Natural killer cell (primary cell): Measurements from ENCODE around the gene GALNT1. TPM values are rescaled to one million over a fixed set of nuclear protein-coding genes. Genes with fewer than 3 reads are reported as not detected.

Experiments
- ATAC-seq, 3 donors: fragments of 150-1000 bp in 2 of 3; fragments of 200-7000 bp in 1 of 3; cut with Tn5 transposase; 1 replicate in 1 of 3; 2 replicates in 2 of 3; pipeline ENCODE4 v1.10.0; 2021; ENCODE audit warnings: mild to moderate bottlenecking in 2 of 3, moderate library complexity in 2 of 3
- DNase-seq, 2 donors: peaks; one replicate each; pipeline versions ENCODE4 v3.0.0 to v3.0.0-alpha.2; 2013 to 2021; ENCODE audit warnings: mixed read lengths in 1 of 2
- H3K27ac ChIP-seq: one replicate; pipeline ENCODE4 v1.5.1; 2013; ENCODE audit warnings: mild to moderate bottlenecking, low read length
- H3K27me3 ChIP-seq: one replicate; pipeline ENCODE4 v1.6.1; 2013; ENCODE audit warnings: low read length; ENCODE audit not compliant: control insufficient read depth, insufficient read depth
- H3K36me3 ChIP-seq: one replicate; pipeline ENCODE4 v1.6.1; 2013; ENCODE audit warnings: low read length; ENCODE audit not compliant: control insufficient read depth, insufficient read depth
- H3K4me1 ChIP-seq: one replicate; pipeline ENCODE4 v1.6.1; 2013; ENCODE audit warnings: low read length; ENCODE audit not compliant: control insufficient read depth, insufficient read depth
- H3K4me3 ChIP-seq: one replicate; pipeline ENCODE4 v1.5.1; 2013; ENCODE audit warnings: low read length
- H3K9me3 ChIP-seq: one replicate; pipeline ENCODE4 v1.6.1; 2013; ENCODE audit warnings: low read length; ENCODE audit not compliant: control insufficient read depth, insufficient read depth
- H3K27ac Mint-ChIP-seq, 2 donors: one replicate each; pipeline ENCODE4 v1.8.0; 2022; ENCODE audit warnings: mild to moderate bottlenecking in 2 of 2, mixed read lengths in 2 of 2, moderate library complexity in 1 of 2
- H3K27me3 Mint-ChIP-seq, 2 donors: one replicate each; pipeline ENCODE4 v1.8.0; 2022; ENCODE audit warnings: low read depth in 2 of 2, mixed read lengths in 2 of 2
- H3K36me3 Mint-ChIP-seq: one replicate; pipeline ENCODE4 v1.8.0; 2022; ENCODE audit warnings: mixed read lengths
- H3K4me1 Mint-ChIP-seq, 2 donors: one replicate each; pipeline ENCODE4 v1.8.0; 2022; ENCODE audit warnings: mixed read lengths in 2 of 2
- H3K4me3 Mint-ChIP-seq: one replicate; pipeline ENCODE4 v1.8.0; 2022; ENCODE audit warnings: mild to moderate bottlenecking, moderate library complexity, mixed read lengths
- H3K9me3 Mint-ChIP-seq, 2 donors: one replicate each; pipeline ENCODE4 v1.8.0; 2022; ENCODE audit warnings: mixed read lengths in 2 of 2
- WGBS: methylation state at CpG from one replicate; pipeline ENCODE4 v1.1.7; 2013; ENCODE audit warnings: missing lambda C conversion rate; ENCODE audit not compliant: insufficient coverage; 5-methylcytosine and 5-hydroxymethylcytosine counted together
- intact Hi-C: fragments of 100-400 bp; cut with micrococcal nuclease; formaldehyde crosslinking; loops from one replicate; pipeline ENCODE4 v1.14.2; 2022
- total RNA-seq, 4 donors: library from RNA; stranded (reverse); fragments of 120-200 nt in 1 of 4; gene quantifications; one replicate each; pipeline versions ENCODE4 v1.2.3 to v1.2.4, GENCODE V29; 2013 to 2022
- TF ChIP-seq, protein P1 (sequence below): fragments of 200-600 bp; IDR thresholded peaks from one replicate; pipeline ENCODE4 v1.8.0; 2022; ENCODE audit warnings: antibody characterized with exemption

Gene GALNT1
- total RNA-seq, 3 donors from 2014 or later (not counting 1 experiment from before 2014, with no cell fraction given) = 49.2 to 57.1 (median 50.0) TPM

DNA sequence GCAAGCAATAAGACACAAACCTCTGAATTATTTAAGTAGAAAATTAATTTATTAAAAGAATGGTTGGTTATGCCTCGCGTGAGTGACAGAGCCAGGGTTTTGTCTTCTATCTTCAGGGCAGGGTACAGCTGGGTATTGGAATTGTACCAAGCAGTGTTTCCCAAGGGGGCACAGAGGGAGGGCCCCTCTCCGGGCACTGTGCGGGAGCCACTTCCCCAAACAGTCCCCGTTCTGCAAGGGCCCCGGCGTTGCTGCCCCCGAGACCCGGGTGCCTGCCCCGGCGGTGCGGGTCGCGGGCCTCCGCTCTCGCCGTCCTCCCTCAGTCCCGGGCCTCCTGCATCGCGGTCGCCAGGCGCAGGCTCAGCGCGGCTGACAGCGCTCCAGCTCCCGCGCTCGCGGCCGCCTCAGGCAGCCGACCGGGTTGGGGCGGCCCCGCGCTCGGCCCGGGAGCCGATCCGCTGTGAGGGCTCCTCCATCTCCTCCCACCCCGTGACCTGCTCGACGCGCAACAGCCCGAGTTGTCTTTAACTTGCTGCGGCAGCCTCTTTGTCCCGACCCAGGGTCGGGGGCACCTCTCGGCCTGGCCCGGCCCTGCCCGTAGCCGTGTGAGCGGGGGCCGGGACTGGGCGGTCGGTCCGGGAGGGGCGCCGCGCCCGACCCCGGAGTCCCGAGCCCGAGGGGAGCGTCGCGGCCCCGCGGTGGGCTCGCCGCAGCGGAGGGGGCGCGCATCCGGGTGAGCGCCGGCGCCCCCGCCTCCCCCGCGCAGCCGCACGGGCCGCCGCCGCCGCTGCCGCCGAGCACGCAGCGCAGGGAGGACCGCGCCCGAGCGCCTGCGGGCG lies 620 bp upstream of the GALNT1 start:
- Histone ChIP-seq H3K27me3 (no peaks in the 10 kb centered on the region), H3K4me1 (peaks cover 15% of the 10 kb centered on the region), H3K9me3 (no peaks in the 10 kb centered on the region), H3K27ac (peak overlapping the region; percentile 72), H3K4me3 (peak overlapping the region; percentile 54), H3K36me3 (no peaks in the 10 kb centered on the region)
- Mint-ChIP-seq H3K36me3 (no peaks in the 10 kb centered on the region), H3K27me3 (peaks cover 0 to 3% of the 10 kb centered on the region in 2 donors), H3K9me3 (no peaks in the 10 kb centered on the region), H3K4me1 (peaks cover 21 to 27% of the 10 kb centered on the region in 2 donors), H3K4me3 (peak overlapping the region; percentile 71), H3K27ac (peak overlapping the region in 1 of 2 donors; percentile 55)
- TF ChIP-seq, protein P1, sequence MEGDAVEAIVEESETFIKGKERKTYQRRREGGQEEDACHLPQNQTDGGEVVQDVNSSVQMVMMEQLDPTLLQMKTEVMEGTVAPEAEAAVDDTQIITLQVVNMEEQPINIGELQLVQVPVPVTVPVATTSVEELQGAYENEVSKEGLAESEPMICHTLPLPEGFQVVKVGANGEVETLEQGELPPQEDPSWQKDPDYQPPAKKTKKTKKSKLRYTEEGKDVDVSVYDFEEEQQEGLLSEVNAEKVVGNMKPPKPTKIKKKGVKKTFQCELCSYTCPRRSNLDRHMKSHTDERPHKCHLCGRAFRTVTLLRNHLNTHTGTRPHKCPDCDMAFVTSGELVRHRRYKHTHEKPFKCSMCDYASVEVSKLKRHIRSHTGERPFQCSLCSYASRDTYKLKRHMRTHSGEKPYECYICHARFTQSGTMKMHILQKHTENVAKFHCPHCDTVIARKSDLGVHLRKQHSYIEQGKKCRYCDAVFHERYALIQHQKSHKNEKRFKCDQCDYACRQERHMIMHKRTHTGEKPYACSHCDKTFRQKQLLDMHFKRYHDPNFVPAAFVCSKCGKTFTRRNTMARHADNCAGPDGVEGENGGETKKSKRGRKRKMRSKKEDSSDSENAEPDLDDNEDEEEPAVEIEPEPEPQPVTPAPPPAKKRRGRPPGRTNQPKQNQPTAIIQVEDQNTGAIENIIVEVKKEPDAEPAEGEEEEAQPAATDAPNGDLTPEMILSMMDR = no peak
- intact Hi-C loops = loop anchor here (5.0 kb wide), 2 partner anchors 36 to 84 kb away; partner anchors contain the start of gene INO80C
- DNase-seq (peak; percentile 56 to 80), ATAC-seq (peak; percentile 72 to 78 (median 77))
- under 1% methylated on average over 94 of the region's 96 CpGs for WGBS

DNA sequence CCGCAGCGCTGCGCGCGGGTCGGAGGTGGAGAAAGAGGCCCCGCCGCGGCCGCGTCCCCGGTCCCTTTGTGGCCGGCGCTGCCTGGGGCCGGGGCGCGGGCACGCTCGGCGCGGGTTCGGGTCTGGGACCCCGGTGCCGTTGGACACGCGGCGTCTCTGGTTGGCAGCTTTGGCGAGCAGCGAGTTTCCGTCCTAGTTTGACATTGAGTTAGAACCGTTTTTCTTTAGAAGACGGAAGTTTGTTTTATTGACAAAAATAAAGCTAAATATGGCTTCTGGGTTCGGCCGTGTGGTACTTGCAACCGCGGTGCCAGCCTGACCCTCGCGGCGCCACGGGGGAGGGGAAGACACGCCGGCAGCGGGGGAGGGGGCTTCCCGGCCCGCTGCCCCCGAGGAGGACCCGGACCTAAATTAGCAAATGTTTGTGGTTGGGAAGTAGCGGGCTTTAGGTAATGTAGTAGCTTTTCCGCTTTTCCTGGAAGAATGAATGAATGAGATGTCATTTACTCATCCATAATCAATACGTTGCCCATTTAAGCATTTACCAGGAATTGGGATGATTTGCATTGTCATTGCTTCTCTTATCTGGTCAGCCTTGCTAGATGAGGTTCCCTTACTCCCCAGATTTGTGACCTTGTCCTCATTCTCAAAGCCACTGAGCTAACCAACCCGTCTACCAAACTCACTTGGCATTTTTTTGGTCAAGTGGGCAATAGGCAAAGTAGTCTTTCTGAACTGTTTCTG lies 530 bp downstream of the GALNT1 start:
- peaks cover 15% of the 10 kb centered on the region for H3K4me1 ChIP-seq
- Mint-ChIP-seq H3K4me1 (peaks cover 27% of the 10 kb centered on the region in 2 donors), H3K4me3 (peak overlapping the region; percentile 79), H3K27me3 (no peaks in the 10 kb centered on the region), H3K27ac (peak overlapping the region; percentile 62 to 75), H3K9me3 (no peaks in the 10 kb centered on the region), H3K36me3 (no peaks in the 10 kb centered on the region)
- H3K36me3 ChIP-seq = no peaks in the 10 kb centered on the region
- TF ChIP-seq, protein P1 = no peak
- ATAC-seq (no peak), DNase-seq (peak; percentile 29 to 52)
- no peaks in the 10 kb centered on the region for H3K9me3 ChIP-seq
- H3K27me3 ChIP-seq = no peaks in the 10 kb centered on the region
- H3K27ac ChIP-seq = peak overlapping the region; percentile 52
- intact Hi-C loops = loop anchor here (5.0 kb wide), 2 partner anchors 35 to 85 kb away; partner anchors contain the start of gene INO80C
- peak overlapping the region; percentile 69 for H3K4me3 ChIP-seq
- WGBS = under 1% methylated on average over 49 of the region's 51 CpGs

DNA sequence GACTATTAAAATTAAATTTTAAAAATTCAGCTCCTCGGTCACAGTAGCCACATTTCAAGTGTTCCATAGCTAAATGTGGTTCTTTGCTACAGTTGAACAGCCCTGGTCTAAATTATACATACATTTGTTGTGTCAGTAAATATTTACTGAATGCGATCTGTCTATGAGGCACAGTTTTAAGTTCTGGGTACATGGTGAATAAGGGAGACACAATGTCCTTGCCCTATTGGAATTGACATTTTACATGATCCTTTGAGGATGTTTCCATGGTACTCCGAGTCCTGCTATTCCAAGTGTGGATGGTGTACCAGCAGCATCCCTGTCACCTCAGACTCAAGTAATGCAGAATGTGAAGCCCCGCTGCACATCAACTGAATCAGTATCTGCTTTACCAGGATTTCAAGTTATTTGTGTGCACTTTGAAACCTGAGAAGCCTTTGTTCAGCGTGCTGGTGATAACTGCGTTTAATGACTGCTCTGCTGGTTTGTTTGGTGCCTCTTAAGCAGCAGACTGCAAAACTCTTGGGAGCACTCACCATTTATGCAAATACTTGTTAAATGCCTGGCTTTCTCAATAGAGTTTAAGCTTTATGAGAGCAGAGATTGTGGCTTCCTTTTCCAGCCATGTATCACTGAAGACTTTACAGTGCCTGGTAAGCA lies 1.5 kb downstream of the GALNT1 start:
- H3K36me3 ChIP-seq = no peaks in the 10 kb centered on the region
- no peaks in the 10 kb centered on the region for H3K27me3 Mint-ChIP-seq
- intact Hi-C loops = loop anchor here (5.0 kb wide), 2 partner anchors 34 to 86 kb away; partner anchors contain the start of gene INO80C
- no peaks in the 10 kb centered on the region for H3K9me3 ChIP-seq
- H3K4me3 ChIP-seq = no peak overlapping the region
- peaks cover 35 to 36% of the 10 kb centered on the region in 2 donors for H3K4me1 Mint-ChIP-seq
- no peak overlapping the region for H3K27ac ChIP-seq
- peak in 1 of 2 donors; percentile 25 for DNase-seq
- H3K4me3 Mint-ChIP-seq = peak overlapping the region; percentile 79
- ATAC-seq = no peak
- H3K27me3 ChIP-seq = no peaks in the 10 kb centered on the region
- peaks cover 15% of the 10 kb centered on the region for H3K4me1 ChIP-seq
- no peaks in the 10 kb centered on the region for H3K9me3 Mint-ChIP-seq
- 82% methylated on average over 6 of the region's 6 CpGs for WGBS
- H3K36me3 Mint-ChIP-seq = no peaks in the 10 kb centered on the region
- TF ChIP-seq, protein P1 = no peak
- peak overlapping the region; percentile 62 to 75 for H3K27ac Mint-ChIP-seq
